ENCODE data around the gene PIK3CA. TPM values are rescaled to one million over a fixed set of nuclear protein-coding genes. Genes with fewer than 3 reads are reported as not detected.

The PIK3CA gene
- total RNA-seq, 1 donor, result 26.6 TPM

- TF ChIP-seq CTCF (IDR thresholded peaks at IDR 0.05; ENCODE audit: insufficient read depth, low read length), result peak; percentile 3
- H3K4me3 ChIP-seq (ENCODE audit: low read depth, low read length), result peak overlapping the region; percentile 76
- no peak for DNase-seq (ENCODE audit: low read depth)
Observed at GRCh38 chr3:179147514-179147872, 664 bp upstream of the PIK3CA start.

GRCh38 chr3:179148616-179149405 lies 654 bp downstream of the PIK3CA start:
- DNase-seq (ENCODE audit: low read depth), result peak; percentile 28
- no peak for TF ChIP-seq CTCF (IDR thresholded peaks at IDR 0.05; ENCODE audit: insufficient read depth, low read length)
- peak overlapping the region; percentile 76 for H3K4me3 ChIP-seq (ENCODE audit: low read depth, low read length)

- H3K4me3 ChIP-seq (ENCODE audit: low read depth, low read length), result peak overlapping the region; percentile 76
- no peak for TF ChIP-seq CTCF (IDR thresholded peaks at IDR 0.05; ENCODE audit: insufficient read depth, low read length)
- peak; percentile 39 for DNase-seq (ENCODE audit: low read depth)
Observed at GRCh38 chr3:179149406-179149867, 1.3 kb downstream of the PIK3CA start.

GRCh38 chr3:179149951-179150350 lies 1.8 kb downstream of the PIK3CA start:
- peak; percentile 28 for DNase-seq (ENCODE audit: low read depth)
- H3K4me3 ChIP-seq (ENCODE audit: low read depth, low read length), result peak overlapping the region; percentile 76
- no peak for TF ChIP-seq CTCF (IDR thresholded peaks at IDR 0.05; ENCODE audit: insufficient read depth, low read length)

GRCh38 chr3:179150610-179151009 lies 2.5 kb downstream of the PIK3CA start:
- H3K4me3 ChIP-seq (ENCODE audit: low read depth, low read length), result peak overlapping the region; percentile 34
- no peak for DNase-seq (ENCODE audit: low read depth)
- TF ChIP-seq CTCF (IDR thresholded peaks at IDR 0.05; ENCODE audit: insufficient read depth, low read length), result no peak

- DNase-seq (ENCODE audit: low read depth), result no peak
- no peak for TF ChIP-seq CTCF (IDR thresholded peaks at IDR 0.05; ENCODE audit: insufficient read depth, low read length)
- no peak overlapping the region for H3K4me3 ChIP-seq (ENCODE audit: low read depth, low read length)
Observed at GRCh38 chr3:179151474-179151873, 3.3 kb downstream of the PIK3CA start.
